Eye (tissue), 1 donor: Measurements from ENCODE around the gene CCR6.
"Not testable (repeated sequence)": the region's sequence is repeated elsewhere in the genome, so short reads cannot be mapped to it uniquely, and the experiment has no call there.

Source experiments
- DNase-seq: peaks from one replicate; pipeline ENCODE4 v3.0.0-alpha.2; 2015

Gene CCR6

DNA sequence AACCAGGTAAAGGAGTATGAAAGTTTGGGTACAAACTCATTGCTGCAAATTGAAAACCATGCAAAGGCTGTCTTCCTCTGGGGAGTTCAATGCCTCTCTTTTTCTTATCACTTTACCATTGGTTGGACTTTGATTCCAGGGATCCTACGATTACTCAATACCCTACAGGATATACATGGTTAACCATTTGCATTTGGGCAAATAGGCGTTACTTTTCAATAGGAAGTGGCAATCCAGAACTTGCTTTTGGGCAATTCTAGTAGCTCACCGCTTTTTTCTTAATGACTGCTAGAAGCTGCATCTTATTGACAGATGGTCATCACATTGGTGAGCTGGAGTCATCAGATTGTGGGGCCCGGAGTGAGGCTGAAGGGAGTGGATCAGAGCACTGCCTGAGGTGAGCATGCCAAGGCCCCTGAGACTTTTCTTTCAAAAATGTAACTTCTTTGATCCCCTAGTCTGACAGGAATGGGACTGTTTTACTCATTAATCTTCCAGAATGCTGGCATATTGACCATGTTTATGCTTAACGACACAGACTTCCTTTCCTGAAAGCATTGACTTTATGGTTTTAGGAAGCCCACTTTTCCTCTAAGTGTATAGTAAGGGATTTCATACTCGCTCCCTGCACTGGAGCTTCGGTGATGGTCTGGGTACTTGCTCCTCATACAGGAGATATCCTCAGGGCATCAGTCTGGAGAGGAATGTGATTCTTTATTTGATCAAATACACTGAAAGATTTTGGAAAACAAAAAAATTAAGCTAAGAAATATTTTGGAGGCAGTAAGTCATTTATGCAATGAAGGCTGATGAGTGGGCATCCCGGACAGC lies at the start of gene CCR6:
Gene CCR6, plus strand, starts transcription at position 270 of the 831 bp plus-strand sequence. CDS start 13,039 bp downstream, outside the sequence.
- DNase-seq: no peak

DNA sequence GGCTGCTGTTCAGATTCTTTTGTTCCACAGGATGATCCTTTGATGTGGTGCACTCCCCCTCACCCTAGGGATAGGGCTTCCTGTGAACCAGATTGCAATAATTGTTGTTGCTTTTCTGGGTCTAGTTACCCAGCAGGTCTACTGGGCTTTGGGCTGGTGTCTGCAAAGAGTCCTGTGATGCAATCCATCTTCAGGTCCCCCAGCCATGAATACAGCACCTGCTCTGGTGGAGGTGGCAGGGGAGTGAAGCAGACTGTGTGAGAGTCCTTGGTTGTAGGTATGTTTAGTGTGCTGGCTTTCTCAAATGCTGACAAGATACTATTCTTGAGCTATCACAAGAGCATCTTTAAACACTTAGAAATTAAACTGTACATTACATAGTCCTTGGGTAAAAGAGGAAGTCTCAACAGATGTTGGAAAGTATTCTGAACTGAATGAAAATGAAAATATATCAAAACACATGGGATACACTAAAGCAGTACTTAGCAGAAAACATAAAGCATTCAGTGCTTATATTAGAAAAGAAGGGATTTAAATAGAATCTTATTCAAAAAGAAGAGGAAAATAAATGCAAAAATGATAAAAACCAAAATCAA lies 49.1 kb upstream of the CCR6 start:
- no peak for DNase-seq

DNA sequence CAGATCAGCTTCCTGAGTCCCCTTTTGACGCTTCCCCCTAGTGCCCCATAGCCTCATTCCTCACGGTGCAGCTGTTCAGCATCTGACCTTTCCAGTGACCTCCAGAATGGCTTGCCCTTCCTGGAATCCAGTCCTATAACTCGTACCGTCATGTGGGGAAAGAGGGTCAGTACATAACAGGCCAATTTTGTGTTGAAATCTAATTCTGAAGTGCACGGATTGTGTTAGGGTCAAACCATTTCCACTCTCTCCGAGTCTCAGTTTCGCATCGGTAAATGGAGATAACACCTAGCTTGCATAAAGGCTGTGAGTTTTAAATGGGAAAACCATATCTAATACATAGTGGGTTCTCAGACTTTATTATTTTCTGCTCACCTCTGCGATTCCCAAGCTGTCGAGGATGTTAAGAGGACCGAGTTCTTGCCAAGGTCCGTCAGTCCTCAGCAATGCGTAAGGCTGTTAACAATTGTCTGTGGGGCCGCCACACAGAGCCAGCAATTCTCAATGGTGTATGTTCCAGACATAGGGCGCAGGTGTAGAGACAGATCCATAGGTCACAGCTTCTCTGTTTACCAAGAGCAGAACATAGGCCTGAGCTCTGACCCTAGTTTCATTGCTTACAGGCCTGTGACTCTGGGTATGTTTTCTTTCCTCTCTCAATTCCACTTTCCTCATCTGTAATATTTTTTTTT lies 45.5 kb upstream of the CCR6 start:
- peak; percentile 16 for DNase-seq

DNA sequence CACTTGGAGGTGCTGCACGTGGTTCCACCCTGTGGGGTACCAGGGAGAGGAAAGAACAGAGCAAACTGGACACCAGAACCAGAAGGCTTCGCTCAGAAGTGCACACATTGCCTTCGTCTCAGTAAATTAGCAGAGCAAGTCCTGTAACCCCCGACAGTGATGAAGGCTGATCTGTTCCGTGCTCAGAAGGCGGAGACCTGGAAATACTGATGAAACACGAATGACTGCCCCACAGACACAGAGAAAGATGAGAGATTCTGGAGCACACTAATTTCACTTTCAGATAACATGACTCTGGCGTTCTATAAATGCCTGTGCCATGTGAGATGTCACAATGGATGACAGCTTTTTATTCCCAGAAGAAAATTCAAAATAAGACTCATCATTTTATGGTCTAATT lies 44.2 kb upstream of the CCR6 start:
- no peak for DNase-seq

DNA sequence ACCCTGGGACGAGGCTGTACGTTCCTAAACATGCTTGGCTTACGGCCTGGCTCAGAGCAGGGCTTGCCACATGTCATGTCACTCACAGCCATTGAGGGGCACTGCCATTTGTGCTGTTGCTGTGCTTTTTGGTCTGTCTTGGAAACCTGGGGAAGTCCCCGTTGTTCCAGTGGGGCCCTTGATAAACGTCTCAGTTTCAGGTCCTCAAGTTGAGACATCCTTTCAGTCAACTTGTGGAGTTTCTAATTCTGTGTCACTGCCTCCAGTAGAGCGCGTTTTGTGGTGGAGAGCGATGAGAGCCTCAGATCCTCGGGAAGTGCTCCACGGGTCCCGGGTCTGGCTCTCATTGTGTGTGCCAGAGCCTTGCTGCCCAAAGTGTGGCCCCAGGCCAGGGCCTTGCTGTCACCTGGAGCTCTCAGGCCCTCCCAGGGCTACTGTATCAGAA lies 43.0 kb upstream of the CCR6 start:
- no peak for DNase-seq

DNA sequence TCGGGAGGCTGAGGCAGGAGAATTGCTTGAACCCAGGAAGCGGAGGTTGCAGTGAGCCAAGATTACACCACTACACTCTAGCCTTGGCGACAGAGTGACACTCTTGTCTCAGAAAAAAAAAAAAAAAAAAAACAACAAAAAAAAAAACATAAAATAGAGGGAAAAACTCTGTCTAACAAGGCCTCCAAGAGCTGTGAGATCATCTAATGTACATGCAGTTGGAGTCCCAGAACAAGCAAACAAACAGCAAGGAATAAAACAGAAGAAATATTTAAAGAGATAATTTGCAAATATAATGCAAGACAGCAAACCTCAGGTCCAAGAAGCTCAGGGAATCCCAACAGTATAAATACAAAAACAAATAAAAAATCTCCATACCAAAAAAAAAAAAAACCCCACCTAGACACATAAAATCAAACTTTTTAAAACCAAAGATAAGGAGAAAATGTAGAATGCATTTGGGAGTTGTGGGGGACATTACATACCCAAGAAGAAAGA lies 35.0 kb upstream of the CCR6 start:
- DNase-seq: no peak

DNA sequence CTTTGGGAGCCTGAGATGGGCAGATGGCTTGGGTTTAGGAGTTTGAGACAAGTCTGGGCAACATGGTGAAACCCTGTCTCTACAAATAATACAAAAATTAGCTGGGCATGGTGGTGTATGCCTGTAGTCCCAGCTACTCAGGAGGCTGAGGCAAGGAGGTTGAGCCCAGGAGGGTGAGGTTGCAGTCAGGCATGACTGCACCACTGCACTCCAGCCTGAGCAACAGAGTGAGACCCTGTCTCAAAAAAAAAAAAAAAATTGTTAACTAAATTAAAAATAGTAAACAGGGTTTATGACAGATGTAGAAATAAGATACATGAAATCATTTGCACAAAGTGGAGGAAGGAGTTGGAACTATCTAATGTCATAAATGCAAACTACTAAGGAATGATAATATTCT lies 34.2 kb upstream of the CCR6 start:
- DNase-seq: not testable (repeated sequence)

DNA sequence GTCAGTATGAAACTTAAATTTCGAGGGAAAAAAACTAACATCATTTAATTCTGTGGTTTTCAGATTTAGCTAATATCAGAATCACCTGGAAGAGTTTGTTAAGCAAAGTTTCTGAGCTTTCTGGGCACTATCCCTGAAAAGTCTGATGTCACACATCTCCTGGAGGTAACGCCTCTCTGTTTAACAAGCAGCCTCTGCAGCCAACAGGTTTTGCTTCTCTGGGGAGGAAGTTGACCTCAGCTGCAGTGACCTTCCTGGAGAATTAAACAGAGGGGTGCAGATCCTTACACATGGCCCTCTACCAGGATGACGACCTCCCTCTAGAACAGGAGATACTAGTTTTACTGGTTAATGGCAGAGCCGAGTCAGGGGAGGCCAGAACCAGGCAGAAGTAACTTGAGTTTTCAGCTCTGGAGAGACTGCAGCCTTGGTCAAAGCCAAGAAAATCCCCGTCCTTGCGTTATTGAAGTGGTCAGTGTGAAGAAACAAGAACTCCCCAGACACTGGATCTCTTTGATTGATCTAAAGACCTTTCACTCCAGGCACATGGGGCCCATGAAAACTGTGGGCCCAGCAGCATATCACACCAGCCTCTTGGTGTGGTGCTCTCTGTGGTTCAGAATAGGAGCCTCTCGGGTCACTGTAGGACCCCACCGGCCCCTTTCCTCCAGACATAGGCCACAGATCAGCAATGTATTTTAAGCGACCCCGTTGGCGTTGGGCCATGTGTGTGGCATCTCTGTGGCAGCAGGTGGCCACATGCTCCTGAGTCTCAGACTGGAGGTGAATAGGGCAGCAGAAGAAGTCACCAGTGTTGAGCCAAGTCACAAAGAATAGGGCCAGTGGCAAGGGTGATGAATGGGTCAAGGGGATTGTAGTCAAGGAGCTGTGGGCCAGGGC lies 33.4 kb upstream of the CCR6 start:
- no peak for DNase-seq

DNA sequence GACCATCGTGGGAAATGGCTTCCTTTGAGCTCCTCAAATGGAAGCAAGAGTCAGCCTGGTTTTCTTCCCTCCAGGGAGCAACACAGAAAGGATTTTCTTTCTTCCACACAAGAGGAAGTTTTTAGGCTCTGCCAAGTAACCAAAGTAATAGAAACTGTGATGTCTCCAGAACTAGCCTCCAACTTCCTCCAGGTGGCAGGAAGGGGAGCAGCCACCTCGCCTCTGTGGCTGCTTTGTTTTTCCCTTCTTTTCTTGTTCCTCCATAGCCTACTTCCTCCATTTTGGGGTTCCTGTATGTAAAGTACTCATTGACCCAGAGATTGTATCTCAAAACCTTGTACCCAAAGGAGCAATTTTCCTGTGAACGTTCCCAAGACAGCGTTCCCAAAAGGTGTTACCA lies 32.7 kb upstream of the CCR6 start:
- DNase-seq: no peak

DNA sequence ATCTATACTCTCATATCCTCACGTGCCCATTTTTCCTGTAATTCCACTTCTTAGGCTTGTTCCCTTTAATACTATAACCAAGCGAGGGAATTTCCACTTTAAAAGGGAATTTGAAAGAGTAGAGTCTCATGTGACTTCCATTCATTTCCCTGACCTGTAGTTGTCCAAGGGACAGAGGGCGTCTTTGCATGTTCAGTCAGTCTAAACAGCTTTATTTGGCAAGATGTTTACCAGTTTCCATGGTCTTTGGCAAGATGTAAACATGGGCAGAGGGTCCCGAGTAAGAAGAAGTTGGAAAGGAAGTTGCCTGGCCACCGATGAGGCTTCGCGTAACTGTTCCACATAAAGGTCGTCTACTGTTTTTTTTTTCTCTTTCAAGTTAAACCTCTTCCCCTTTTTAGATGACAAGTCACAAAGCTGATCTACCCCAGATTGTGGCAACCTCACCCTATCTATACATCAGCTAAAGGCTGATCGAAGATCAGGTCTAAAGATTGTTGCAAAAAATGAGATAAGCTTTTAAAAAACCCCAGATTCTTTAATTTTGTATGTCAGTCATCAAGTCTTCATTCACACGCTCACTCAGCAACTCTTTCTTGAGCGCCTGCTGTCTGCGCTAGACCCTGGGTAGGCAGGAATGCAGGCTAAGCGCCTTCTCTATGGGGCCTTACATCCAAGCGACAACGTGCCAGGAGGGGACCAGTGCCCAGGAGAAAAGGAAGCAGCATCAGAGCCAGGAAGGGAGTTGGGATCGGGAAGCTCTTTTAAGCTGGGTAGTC lies 31.7 kb upstream of the CCR6 start:
- DNase-seq: no peak

DNA sequence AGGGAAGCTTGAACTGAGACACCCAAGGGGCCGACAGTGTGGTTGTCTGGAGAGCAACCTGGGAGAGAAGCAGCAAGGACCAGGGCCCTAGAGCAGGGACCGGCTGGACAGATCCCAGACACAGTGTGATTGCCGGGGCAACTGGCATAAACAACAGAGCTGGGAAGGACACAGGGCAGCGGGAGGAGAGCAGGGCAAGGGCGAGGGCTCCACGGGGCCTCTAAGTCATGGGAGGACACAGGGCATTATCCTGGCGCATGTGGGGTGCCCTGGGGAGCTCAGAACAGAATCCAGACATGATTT lies 31.1 kb upstream of the CCR6 start:
- DNase-seq: no peak

DNA sequence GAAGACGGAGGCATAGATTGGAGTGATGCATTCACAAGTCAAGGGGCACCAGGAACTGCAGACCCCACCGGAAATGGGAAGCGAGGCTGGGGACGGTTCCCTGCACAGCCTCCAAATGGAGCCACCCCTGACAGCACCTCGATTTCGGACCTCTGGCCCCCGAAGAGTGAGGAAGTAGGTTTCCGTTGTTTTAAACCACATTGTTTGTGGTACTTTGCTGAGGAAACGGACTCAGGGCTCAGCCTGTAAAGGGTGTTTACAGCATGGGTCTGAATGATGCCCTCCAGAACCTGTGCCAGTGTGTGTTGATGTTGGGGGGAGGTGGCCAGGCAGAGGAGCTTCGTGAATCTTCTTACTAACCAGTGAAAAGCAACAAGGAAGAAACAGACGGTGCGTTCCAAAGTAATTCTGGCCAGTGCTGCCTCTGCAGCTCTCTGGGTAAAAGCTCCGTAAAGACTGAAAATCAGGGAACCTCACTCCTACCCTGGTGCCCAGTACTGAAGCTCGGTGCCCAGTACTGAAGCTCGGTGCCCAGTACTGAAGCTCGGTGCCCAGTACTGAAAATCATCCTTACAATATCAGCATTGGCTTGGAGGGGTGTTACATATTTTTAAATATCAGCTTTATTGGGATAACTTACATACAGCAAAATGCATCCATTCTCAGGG lies 30.1 kb upstream of the CCR6 start:
- no peak for DNase-seq

DNA sequence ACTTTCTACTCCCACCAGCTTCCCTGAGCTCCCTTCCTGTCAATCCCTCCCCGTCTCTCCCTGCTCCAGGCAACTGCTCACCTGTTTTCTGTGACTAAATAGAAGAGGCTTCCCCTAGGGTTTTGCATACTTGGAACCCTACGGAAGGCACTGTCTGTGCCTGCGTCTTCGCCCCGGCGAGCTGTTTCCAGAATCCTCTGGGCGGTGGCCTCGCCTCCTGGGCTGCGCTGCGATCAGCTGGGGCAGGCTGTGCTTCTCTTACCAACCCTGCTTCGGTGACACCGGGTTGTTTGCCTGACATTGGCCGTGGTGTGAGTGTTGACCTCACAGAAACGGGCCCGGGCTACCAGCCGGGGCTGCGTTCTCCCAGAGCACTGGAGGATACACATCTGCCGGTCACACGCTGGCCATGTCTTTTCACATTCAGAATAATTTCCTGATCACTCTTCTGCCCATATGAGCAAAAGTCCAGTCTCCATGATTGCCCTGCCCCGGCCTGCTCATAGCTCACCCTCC lies 29.4 kb upstream of the CCR6 start:
- no peak for DNase-seq

DNA sequence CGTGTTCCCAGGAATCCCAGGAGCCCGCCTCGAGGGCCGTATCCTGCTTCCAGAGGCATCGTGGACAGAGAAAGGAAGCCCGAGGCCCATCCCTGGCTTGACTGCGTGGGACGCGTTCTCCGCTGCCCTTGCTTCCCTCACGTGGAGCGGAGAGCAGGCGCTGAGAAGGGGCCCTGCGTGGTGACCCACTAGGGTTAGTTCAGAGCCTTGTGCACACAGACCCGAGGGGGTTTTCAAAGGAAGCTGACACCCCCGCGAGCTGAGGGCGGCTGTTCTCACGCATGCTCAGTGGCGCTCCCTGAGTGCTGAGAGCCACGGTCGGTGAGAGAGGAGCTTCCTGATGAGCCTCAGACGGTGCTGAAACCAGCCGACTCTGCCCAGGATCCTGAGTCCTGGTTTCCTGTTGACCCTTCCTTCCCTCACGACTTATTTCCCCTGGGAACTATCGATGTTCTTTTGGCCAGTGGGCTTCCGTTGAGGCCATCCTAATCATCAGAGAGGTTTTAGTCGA lies 28.9 kb upstream of the CCR6 start:
- no peak for DNase-seq

DNA sequence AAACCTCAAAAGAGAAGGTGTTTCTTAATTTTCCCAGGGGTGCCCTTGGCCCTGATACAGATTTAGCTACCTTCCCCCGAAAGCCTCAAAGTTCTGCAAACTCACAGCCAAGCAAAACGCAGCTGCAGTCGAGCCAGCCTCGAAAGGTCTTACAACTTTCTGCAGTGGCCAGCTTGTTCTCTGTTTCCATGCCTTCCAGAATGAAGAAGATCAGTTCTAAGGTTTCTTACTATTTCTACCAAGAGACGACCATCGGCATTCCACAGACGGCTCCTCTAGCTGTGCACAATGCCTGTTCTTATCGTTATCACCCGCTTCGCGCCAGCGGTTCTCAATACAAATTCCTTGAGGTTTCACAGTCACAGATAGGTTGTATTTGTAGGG lies 28.5 kb upstream of the CCR6 start:
- DNase-seq: no peak

DNA sequence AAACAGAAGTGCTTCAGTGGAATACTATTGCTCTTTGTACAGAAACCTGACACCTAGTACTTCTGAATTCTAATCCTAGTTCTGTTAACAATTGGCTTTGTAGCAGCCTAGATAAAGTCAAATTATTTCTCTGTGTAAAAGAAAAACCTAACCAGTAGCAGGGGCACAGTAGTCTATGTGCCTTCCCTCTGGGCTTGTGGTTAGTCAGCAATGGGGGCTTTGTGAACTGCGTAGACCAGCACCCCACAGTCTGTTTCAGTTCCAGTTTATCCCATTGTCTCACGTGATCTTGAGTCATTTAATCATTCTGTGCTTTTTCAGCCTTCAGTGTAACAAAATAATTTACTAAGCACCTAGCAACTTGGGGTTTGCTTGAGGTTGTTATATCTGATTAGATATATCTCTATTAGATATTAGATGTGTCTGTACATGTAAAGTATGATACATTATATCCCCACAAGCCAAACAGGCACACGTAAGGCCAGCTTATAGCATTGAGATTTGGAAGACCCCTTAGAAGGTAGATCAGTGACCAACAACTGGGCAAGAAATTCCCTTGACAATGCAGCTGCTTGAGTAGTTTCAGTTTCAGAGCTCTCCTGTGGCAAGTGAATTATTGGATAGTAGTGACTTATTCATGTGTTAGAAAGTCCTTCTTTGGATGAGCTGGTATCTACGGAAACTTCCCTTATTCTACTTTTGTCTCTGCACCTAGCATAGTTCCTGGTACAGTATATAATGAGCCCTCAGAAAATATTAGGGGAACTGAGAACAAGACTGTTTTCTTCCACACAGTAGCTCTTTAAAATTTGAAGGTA lies 27.9 kb upstream of the CCR6 start:
- no peak for DNase-seq

DNA sequence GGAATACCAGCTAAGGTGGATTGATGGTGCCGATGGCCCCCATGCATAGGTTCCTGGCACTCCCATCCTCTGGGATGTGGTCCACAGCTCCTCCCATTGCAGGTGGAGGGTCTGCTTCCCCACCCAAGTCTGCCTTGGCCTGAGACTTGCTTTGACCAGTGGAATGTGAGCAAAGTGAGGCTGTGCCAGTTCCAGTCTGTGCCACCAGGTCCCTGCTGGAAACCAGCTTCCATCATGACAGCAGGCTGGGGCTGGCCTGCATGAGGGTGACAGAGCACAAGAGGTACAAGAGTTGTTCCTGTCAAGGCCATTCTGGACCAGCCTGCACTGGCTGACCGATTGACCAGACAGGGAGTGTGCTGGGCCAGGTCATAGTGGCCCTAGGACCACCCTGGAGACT lies 27.0 kb upstream of the CCR6 start:
- no peak for DNase-seq

DNA sequence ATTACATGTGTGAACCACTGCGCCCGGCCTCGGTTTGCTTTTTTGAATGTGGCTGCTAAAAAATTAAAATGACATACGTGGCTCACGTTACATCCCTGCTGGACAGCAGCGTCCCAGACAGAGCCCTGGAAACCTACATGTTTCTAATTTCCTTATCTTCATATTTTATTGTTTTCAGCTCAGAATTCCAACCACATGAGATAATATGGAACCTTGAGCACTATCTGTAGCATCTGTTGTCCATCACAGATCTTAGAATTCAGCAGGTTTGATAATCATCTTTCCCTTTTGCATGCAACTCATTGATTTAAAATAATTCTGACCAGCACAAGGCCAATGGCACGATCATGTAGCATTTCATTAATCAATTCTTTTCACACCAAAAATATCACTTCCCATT lies 25.9 kb upstream of the CCR6 start:
- no peak for DNase-seq

DNA sequence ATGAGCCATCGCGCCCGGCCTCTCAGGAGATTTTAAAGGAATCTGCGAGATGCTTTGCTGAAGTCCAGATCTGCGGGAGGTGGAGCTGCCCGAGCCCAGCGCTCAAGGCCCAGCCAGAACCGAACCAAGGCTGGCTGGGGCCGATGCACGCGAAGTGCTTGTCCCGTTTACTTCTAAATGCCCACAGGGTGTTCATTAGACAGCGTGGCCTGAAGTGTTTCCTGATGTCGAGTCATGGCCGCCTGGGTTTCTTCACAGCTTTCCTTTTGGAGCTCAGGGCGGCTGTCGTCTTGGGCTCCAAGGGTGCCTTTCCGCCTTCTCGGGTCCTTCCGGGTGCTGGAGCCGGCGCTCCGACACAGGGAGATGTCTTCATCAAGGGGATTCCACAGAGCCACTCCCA lies 25.1 kb upstream of the CCR6 start:
- DNase-seq: no peak

DNA sequence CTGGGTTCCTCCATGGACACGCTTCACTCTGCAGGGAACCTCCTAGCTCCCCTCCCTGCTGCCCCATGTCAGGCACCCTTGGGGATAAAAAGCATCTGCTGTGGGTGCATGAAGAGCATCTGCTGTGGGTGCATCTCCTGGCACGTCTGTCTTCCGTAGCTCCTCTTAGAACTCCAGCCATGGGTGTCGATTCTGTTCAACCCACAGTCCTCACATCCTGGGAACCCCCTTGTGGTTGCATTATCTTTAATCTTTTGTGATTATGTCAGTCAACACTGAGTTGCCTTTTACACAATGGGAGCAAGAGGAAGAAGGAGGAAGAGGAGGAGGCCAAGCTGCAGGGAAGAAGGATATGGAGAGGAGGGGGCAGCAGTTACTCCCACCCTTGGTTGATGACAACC lies 24.1 kb upstream of the CCR6 start:
- DNase-seq: no peak
